Astrocyte of the cerebellum (primary cell): ENCODE data around the gene PSMF1.

Source experiments
- DNase-seq: peaks from one replicate; pipeline ENCODE4 v3.0.0-alpha.2; 2011; ENCODE audit warnings: low read depth
- H3K4me3 ChIP-seq: 2 replicates; pipeline ENCODE4 v1.5.1; 2011; ENCODE audit warnings: mild to moderate bottlenecking, low read depth, low read length, moderate library complexity
- in situ Hi-C: cut with HindIII; loops from 2 replicates; pipeline ENCODE4 v1.10.0; 2017; ENCODE audit warnings: low sequenced_read_pairs
- TF ChIP-seq, protein P1 (sequence below): IDR thresholded peaks from 2 replicates; pipeline ENCODE4 v1.5.1; 2012; ENCODE audit warnings: low read length, low read depth, moderate library complexity, mild to moderate bottlenecking; ENCODE audit errors: missing control alignments

Gene PSMF1

DNA sequence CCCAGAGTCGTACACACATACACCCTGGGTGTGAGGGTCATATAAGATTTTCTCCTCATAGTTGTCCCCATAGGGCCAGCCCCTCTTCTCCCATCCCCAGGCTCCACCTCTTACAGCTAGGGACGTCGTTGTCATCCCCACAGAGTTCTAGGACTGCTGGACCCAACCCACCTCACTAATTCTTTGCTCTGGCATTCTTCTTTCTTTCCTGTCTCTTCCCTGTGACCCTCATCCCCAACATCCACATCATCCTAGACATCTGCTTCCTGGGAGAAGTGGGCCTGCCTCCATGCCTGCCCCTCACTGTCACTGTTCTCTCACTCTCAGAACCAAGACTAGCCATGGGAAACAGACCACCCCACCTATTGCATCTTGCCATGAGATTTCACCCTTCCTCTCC is 1.1 kb downstream of the PSMF1 start:
- in situ Hi-C loops: no loop called here
- DNase-seq: no peak
- peak overlapping the region; percentile 98 for H3K4me3 ChIP-seq
- TF ChIP-seq, protein P1, sequence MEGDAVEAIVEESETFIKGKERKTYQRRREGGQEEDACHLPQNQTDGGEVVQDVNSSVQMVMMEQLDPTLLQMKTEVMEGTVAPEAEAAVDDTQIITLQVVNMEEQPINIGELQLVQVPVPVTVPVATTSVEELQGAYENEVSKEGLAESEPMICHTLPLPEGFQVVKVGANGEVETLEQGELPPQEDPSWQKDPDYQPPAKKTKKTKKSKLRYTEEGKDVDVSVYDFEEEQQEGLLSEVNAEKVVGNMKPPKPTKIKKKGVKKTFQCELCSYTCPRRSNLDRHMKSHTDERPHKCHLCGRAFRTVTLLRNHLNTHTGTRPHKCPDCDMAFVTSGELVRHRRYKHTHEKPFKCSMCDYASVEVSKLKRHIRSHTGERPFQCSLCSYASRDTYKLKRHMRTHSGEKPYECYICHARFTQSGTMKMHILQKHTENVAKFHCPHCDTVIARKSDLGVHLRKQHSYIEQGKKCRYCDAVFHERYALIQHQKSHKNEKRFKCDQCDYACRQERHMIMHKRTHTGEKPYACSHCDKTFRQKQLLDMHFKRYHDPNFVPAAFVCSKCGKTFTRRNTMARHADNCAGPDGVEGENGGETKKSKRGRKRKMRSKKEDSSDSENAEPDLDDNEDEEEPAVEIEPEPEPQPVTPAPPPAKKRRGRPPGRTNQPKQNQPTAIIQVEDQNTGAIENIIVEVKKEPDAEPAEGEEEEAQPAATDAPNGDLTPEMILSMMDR: no peak

DNA sequence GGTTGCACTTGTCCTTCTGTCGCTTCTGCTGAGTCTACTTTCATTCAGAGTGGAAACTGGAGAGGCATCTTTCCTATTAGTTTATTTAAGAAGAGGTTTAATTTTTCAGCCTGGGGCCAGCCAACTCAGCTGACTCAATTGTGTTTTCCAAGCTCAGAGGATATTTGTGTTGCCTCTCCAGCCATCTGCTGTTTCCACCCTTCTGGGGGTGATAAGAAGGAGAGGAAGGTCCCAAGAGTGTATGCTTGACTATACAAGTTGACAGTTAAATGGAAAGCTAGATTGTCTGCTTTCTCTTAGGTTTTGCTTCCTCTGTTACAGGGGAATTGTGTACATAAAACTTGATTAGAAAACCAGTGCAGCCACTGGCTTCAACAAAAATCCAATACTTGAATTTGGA is 3.0 kb downstream of the PSMF1 start:
- TF ChIP-seq, protein P1: no peak
- no peak for DNase-seq
- in situ Hi-C loops: loop anchor here (5.0 kb wide), 1 partner anchor 74 kb away; no protein-coding TSS in a partner anchor
- H3K4me3 ChIP-seq: no peak overlapping the region

DNA sequence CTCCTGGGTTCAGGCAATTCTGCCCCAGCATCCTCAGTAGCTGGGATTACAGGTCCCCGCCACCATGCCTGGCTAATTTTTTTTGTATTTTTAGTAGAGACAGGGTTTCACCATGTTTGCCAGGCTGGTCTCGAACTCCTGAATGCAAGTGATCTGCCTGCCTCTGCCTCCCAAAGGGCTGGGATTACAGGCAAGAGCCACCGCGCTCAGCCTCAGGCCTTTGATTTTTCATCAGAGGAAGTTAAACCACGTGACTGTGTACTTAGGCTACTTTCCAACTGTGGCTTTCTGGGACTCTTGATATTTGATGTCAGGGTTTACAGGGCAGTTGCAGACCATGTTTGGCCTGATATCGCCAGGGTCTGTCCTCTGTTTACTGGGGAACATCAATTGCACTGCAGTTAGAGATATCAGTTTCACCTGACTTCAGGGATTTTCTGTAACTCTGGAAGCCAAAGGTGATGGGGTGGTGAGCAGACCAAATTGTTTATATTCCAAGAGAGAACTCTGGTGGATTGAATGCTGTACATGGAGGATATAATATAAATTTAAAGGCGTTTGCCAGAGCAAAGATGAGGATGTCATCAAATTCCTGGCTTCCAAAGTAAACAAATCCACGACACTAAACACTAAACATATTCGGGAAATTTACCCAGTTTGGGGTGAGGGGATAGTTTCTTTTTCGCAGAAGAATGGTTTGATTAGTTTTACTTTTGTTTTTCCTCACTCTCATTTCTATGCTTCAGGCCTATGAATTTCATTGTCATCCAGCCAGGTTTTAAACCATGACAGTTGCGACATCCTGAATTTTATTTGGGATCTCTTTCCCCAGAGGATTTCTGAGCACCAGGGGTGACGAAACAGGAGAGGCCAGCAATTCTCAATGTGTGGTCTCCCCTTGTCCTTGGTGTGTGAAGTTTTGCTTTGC is 4.2 kb downstream of the PSMF1 start:
- peak overlapping the region; percentile 2 for H3K4me3 ChIP-seq
- in situ Hi-C loops: loop anchor here (5.0 kb wide), 1 partner anchor 75 kb away; no protein-coding TSS in a partner anchor
- peak; percentile 19 for DNase-seq
- TF ChIP-seq, protein P1: no peak

DNA sequence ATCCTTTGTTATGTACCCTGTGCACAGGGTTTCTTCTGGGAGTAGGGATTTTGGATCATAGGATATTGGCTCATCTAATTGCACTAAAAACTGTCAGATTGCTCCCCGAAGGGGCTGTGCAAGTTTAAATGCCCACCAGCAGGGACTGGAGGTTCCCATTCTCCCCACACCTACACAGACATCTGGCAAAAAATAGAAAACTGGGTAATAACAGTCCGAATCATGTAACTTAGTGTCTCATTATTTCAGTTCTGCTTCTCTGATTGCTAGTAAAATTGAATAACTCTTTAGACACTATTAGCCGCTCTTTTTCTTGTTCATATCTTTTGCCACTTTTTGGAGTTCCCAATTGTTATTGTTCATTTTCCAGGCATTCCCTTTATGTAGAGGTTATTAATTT is 5.3 kb downstream of the PSMF1 start:
- no peak for DNase-seq
- TF ChIP-seq, protein P1: no peak
- in situ Hi-C loops: loop anchor here (5.0 kb wide), 1 partner anchor 76 kb away; no protein-coding TSS in a partner anchor
- no peak overlapping the region for H3K4me3 ChIP-seq

DNA sequence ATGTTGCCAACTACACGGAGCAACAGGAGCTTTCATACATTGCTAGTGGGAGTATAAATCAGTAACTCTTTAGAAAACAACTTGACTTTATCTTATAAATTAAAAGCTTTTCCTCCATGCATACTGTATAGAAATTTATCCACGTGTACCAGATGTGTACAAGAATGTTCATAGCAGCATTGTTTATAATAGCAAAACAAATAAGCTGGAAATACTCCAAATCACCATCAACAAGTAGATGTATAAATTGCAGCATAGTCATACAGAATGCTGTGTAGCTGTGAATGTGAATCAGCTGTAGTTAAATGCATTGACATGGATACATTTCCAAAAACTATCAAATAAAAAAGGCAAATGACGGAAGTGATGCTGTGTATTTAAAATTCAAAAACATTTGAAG is 6.0 kb downstream of the PSMF1 start:
- H3K4me3 ChIP-seq: no peak overlapping the region
- DNase-seq: no peak
- TF ChIP-seq, protein P1: no peak
- in situ Hi-C loops: loop anchor here (5.0 kb wide), 1 partner anchor 77 kb away; no protein-coding TSS in a partner anchor

DNA sequence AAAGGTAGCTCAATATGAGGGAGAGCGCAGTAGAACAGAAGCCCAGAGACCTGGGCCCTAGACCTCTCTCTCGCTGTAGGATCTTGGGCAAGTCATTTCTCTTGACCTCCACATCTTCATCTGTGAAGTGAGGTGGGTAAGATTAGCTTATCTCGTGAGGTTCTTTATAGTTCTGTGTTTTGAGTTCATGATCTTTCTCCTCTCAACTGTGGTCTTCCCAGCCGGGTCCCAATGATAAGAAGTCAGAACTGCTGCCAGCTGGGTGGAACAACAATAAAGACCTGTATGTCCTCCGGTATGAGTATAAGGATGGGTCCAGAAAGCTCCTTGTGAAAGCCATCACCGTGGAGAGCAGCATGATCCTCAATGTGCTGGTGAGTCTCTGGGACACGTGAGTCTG is 6.9 kb downstream of the PSMF1 start:
- no peak overlapping the region for H3K4me3 ChIP-seq
- no peak for DNase-seq
- TF ChIP-seq, protein P1: no peak
- in situ Hi-C loops: no loop called here
